Measurements from ENCODE around the gene DGKE.

DGKE gene

GRCh38 chr17:56817066-56817465, 16.9 kb upstream of the DGKE start:
- no peak for DNase-seq

GRCh38 chr17:56819030-56819429, 14.9 kb upstream of the DGKE start:
- no peak for DNase-seq

- DNase-seq, result peak; percentile 17
Measured at GRCh38 chr17:56819431-56820145, 14.4 kb upstream of the DGKE start.

GRCh38 chr17:56820207-56820606, 13.7 kb upstream of the DGKE start:
- DNase-seq, result no peak

GRCh38 chr17:56821847-56822534, 12.0 kb upstream of the DGKE start:
- DNase-seq, result no peak

GRCh38 chr17:56822725-56823124, 11.2 kb upstream of the DGKE start:
- DNase-seq, result no peak

- DNase-seq, result no peak
Measured at GRCh38 chr17:56823848-56824247, 10.1 kb upstream of the DGKE start.

GRCh38 chr17:56824503-56824902, 9.4 kb upstream of the DGKE start:
- no peak for DNase-seq

GRCh38 chr17:56826611-56827414, 7.1 kb upstream of the DGKE start:
- no peak for DNase-seq

- DNase-seq, result no peak
Measured at GRCh38 chr17:56830726-56831368, 3.1 kb upstream of the DGKE start.

GRCh38 chr17:56831369-56832095, 2.4 kb upstream of the DGKE start:
- DNase-seq, result no peak

- DNase-seq, result no peak
Measured at GRCh38 chr17:56832446-56832845, 1.5 kb upstream of the DGKE start.

- peak; percentile 41 for DNase-seq
Measured at GRCh38 chr17:56833057-56833808, 718 bp upstream of the DGKE start.

GRCh38 chr17:56834380-56835263, 671 bp downstream of the DGKE start:
- peak; percentile 31 for DNase-seq

- DNase-seq, result no peak
Measured at GRCh38 chr17:56835264-56835585, 1.3 kb downstream of the DGKE start.

- DNase-seq, result no peak
Measured at GRCh38 chr17:56838687-56839086, 4.7 kb downstream of the DGKE start.

GRCh38 chr17:56842577-56842976, 8.6 kb downstream of the DGKE start:
- no peak for DNase-seq

GRCh38 chr17:56845934-56846333, 12.0 kb downstream of the DGKE start:
- DNase-seq, result no peak

- no peak for DNase-seq
Measured at GRCh38 chr17:56847106-56847505, 13.2 kb downstream of the DGKE start.

GRCh38 chr17:56849131-56849530, 15.2 kb downstream of the DGKE start:
- DNase-seq, result no peak

- no peak for DNase-seq
Measured at GRCh38 chr17:56850591-56850990, 16.6 kb downstream of the DGKE start.
